A673 (cell line): ENCODE measurements around the gene LCE2B. TPM values are rescaled to one million over a fixed set of nuclear protein-coding genes. Genes with fewer than 3 reads are reported as not detected.

Experiments
- BruUV-seq: library from RNA; stranded (reverse); fragments of 400-500 nt; replicated peaks from 2 replicates; lab custom pipeline; 2021; lab: Mats Ljungman, UMichigan
- CTCF ChIA-PET: fragments of 300-600 bp; sonication (Branson Sonifier 250); formaldehyde crosslinking; loops from one replicate; lab custom pipeline; 2022; ENCODE audit warnings: antibody characterized with exemption; lab: Charles Lee
- POLR2A ChIA-PET: fragments of 300-600 bp; sonication (Branson Sonifier 250); formaldehyde crosslinking; loops from one replicate; lab custom pipeline; 2022; ENCODE audit warnings: antibody characterized with exemption; ENCODE audit not compliant: low non-redundant PET; lab: Charles Lee
- DNase-seq: peaks from one replicate; pipeline ENCODE4 v3.0.0-alpha.2; 2015; ENCODE audit warnings: low spot score
- H3K27ac ChIP-seq: fragments of 200-600 bp; sonication (generic); 2 replicates; pipeline ENCODE4 v1.5.1; 2016; ENCODE audit warnings: mixed run types, low read depth, mild to moderate bottlenecking, mixed read lengths, antibody characterized with exemption, low read length; ENCODE audit not compliant: poor library complexity, severe bottlenecking
- H3K27me3 ChIP-seq: fragments of 200-600 bp; sonication (generic); replicated peaks from 2 replicates; pipeline ENCODE4 v1.6.1; 2017; ENCODE audit warnings: mixed run types, low read depth, mild to moderate bottlenecking, mixed read lengths, antibody characterized with exemption, low read length; ENCODE audit not compliant: insufficient read depth, poor library complexity
- H3K36me3 ChIP-seq: fragments of 200-600 bp; sonication (generic); 2 replicates; pipeline ENCODE4 v1.6.1; 2016; ENCODE audit warnings: mixed run types, mild to moderate bottlenecking, mixed read lengths, antibody characterized with exemption, low read length; ENCODE audit not compliant: insufficient read depth, poor library complexity, severe bottlenecking
- H3K4me1 ChIP-seq: fragments of 200-600 bp; sonication (generic); 2 replicates; pipeline ENCODE4 v1.6.1; 2017; ENCODE audit warnings: mixed run types, mild to moderate bottlenecking, mixed read lengths, antibody characterized with exemption, low read length; ENCODE audit not compliant: insufficient read depth, poor library complexity, severe bottlenecking
- H3K4me3 ChIP-seq: fragments of 200-600 bp; sonication (generic); 2 replicates; pipeline ENCODE4 v1.5.1; 2016; ENCODE audit warnings: low read depth, mixed run types, mild to moderate bottlenecking, mixed read lengths, low read length; ENCODE audit not compliant: poor library complexity, severe bottlenecking
- H3K9me3 ChIP-seq: fragments of 200-600 bp; sonication (generic); 2 replicates; pipeline ENCODE4 v1.6.1; 2016; ENCODE audit warnings: mixed run types, low read depth, mild to moderate bottlenecking, mixed read lengths, antibody characterized with exemption, low read length; ENCODE audit not compliant: poor library complexity, severe bottlenecking
- CTCF ChIP-seq: fragments of 300-800, 200-600 bp; sonication (generic); conservative IDR thresholded peaks from 2 replicates; pipeline ENCODE4 v1.5.1; 2017; ENCODE audit warnings: low read depth, mild to moderate bottlenecking, antibody characterized with exemption, low read length, moderate library complexity, mixed read lengths
- EZH2 ChIP-seq: fragments of 200-600 bp; sonication (generic); IDR thresholded peaks from 2 replicates; pipeline ENCODE4 v1.6.1; 2017; ENCODE audit warnings: borderline replicate concordance, low read depth, mild to moderate bottlenecking, mixed read lengths, antibody characterized with exemption, low read length; ENCODE audit not compliant: poor library complexity, severe bottlenecking
- intact Hi-C: fragments of 100-400 bp; cut with micrococcal nuclease; formaldehyde crosslinking; loops from one replicate; pipeline ENCODE4 v1.10.0; 2022; ENCODE audit not compliant: unreplicated experiment
- total RNA-seq: library from RNA; stranded (reverse); gene quantifications from 2 replicates; pipeline ENCODE4 v1.2.3, GENCODE V29; 2021

Gene LCE2B
- total RNA-seq, 1 experiment from 2014 or later = not detected

- no TSS peak for BruUV-seq
- TF ChIP-seq EZH2 (no peak), CTCF (no peak)
- Histone ChIP-seq H3K4me1 (no peaks in the 10 kb centered on the region), H3K4me3 (no peak overlapping the region), H3K9me3 (no peaks in the 10 kb centered on the region), H3K36me3 (no peaks in the 10 kb centered on the region), H3K27ac (no peak overlapping the region), H3K27me3 (peaks cover 8% of the 10 kb centered on the region)
- no peak for DNase-seq
- ChIA-PET POLR2A (no interaction called here), CTCF (no interaction called here)
- intact Hi-C loops = no loop called here
Measured at GRCh38 chr1:152645146-152645545, 40.8 kb upstream of the LCE2B start.

- H3K36me3 ChIP-seq = no peaks in the 10 kb centered on the region
- H3K4me1 ChIP-seq = no peaks in the 10 kb centered on the region
- H3K27me3 ChIP-seq = peaks cover 8% of the 10 kb centered on the region
- no peaks in the 10 kb centered on the region for H3K9me3 ChIP-seq
- intact Hi-C loops = no loop called here
- H3K4me3 ChIP-seq = no peak overlapping the region
- no peak overlapping the region for H3K27ac ChIP-seq
- TF ChIP-seq CTCF = no peak
- no peak for TF ChIP-seq EZH2
- no peak for DNase-seq
- ChIA-PET POLR2A (no interaction called here), CTCF (no interaction called here)
- no TSS peak for BruUV-seq
Measured at GRCh38 chr1:152646656-152647055, 39.3 kb upstream of the LCE2B start.

GRCh38 chr1:152654110-152654509 lies 31.8 kb upstream of the LCE2B start:
- Histone ChIP-seq H3K4me1 (no peaks in the 10 kb centered on the region), H3K9me3 (no peaks in the 10 kb centered on the region), H3K36me3 (no peaks in the 10 kb centered on the region), H3K27ac (no peak overlapping the region), H3K4me3 (no peak overlapping the region), H3K27me3 (peaks cover 11% of the 10 kb centered on the region)
- DNase-seq = peak; percentile 76
- ChIA-PET POLR2A (no interaction called here), CTCF (interaction anchor here (0.7 kb wide), 1 partner anchor 1614 kb away, joined by 6 read pairs; no protein-coding TSS in a partner anchor)
- no TSS peak for BruUV-seq
- TF ChIP-seq EZH2 (no peak), CTCF (peak; percentile 91)
- intact Hi-C loops = loop anchor here (5.0 kb wide), 1 partner anchor 568 kb away; no protein-coding TSS in a partner anchor
